OCI-LY7 (cell line): ENCODE data around the gene LHFPL6. TPM values are rescaled to one million over a fixed set of nuclear protein-coding genes. Genes with fewer than 3 reads are reported as not detected.

Experiments used
- BruUV-seq: library from RNA; stranded (reverse); fragments of 400-500 nt; replicated peaks from 2 replicates; lab custom pipeline; 2021; lab: Mats Ljungman, UMichigan
- CTCF ChIA-PET: fragments of 300-600 bp; sonication (Branson Sonifier 250); formaldehyde crosslinking; loops from one replicate; lab custom pipeline; 2022; ENCODE audit warnings: antibody characterized with exemption; ENCODE audit not compliant: unreplicated experiment; lab: Charles Lee
- POLR2A ChIA-PET: fragments of 300-600 bp; sonication (Branson Sonifier 250); formaldehyde crosslinking; loops from one replicate; lab custom pipeline; 2022; ENCODE audit warnings: antibody characterized with exemption; lab: Charles Lee
- DNase-seq: peaks from one replicate; pipeline ENCODE4 v3.0.0-alpha.2; 2015; ENCODE audit warnings: low spot score
- H2AFZ ChIP-seq: fragments of 200-600 bp; sonication (generic), shearing (Covaris generic); 2 replicates; pipeline ENCODE4 v1.6.1; 2014; ENCODE audit warnings: mild to moderate bottlenecking, antibody characterized with exemption, low read length, moderate library complexity
- H3K27ac ChIP-seq: fragments of 200-600 bp; sonication (generic); 2 replicates; pipeline ENCODE4 v1.5.1; 2014; ENCODE audit warnings: mixed run types, low read depth, mild to moderate bottlenecking, moderate library complexity, low read length, inconsistent platforms; ENCODE audit not compliant: poor library complexity, severe bottlenecking
- H3K36me3 ChIP-seq: fragments of 200-600 bp; sonication (generic); 2 replicates; pipeline ENCODE4 v1.6.1; 2014; ENCODE audit warnings: mild to moderate bottlenecking, antibody characterized with exemption, low read length, moderate library complexity, mixed read lengths; ENCODE audit not compliant: insufficient read depth
- H3K4me1 ChIP-seq: fragments of 200-600 bp; sonication (generic); 2 replicates; pipeline ENCODE4 v1.5.1; 2014; ENCODE audit warnings: mild to moderate bottlenecking, low read length; ENCODE audit not compliant: insufficient read depth, poor library complexity, severe bottlenecking
- H3K4me2 ChIP-seq: fragments of 200-600 bp; sonication (generic); 2 replicates; pipeline ENCODE4 v1.6.1; 2014; ENCODE audit warnings: mild to moderate bottlenecking, low read length
- H3K4me3 ChIP-seq: fragments of 200-600 bp; sonication (generic); 2 replicates; pipeline ENCODE4 v1.5.1; 2014; ENCODE audit warnings: mild to moderate bottlenecking, low read depth, low read length; ENCODE audit not compliant: poor library complexity, severe bottlenecking
- H3K79me2 ChIP-seq: fragments of 200-600 bp; sonication (generic); 2 replicates; pipeline ENCODE4 v1.6.1; 2016; ENCODE audit warnings: low read depth, mild to moderate bottlenecking, low read length, moderate library complexity, mixed read lengths; ENCODE audit not compliant: insufficient read depth
- H3K9me2 ChIP-seq: fragments of 200-600 bp; sonication (generic); 2 replicates; pipeline ENCODE4 v1.6.1; 2016; ENCODE audit warnings: mild to moderate bottlenecking, low read length, mixed read lengths; ENCODE audit not compliant: insufficient read depth
- H3K9me3 ChIP-seq: fragments of 200-600 bp; sonication (generic); 2 replicates; pipeline ENCODE4 v1.6.1; 2014; ENCODE audit warnings: mild to moderate bottlenecking, mixed run types, low read length, mixed read lengths
- H4K20me1 ChIP-seq: fragments of 200-600 bp; sonication (generic); 2 replicates; pipeline ENCODE4 v1.6.1; 2014; ENCODE audit warnings: mild to moderate bottlenecking, antibody characterized with exemption, low read length, moderate library complexity, mixed read lengths; ENCODE audit not compliant: insufficient read depth
- CTCF ChIP-seq: fragments of 200-600 bp; sonication (generic); conservative IDR thresholded peaks from 2 replicates; pipeline ENCODE4 v1.5.1; 2014; ENCODE audit warnings: mild to moderate bottlenecking, antibody characterized with exemption, low read length, moderate library complexity, mixed read lengths
- EZH2phosphoT487 ChIP-seq: fragments of 200-600 bp; sonication (generic); IDR thresholded peaks from 2 replicates; pipeline ENCODE4 v1.6.1; 2018; ENCODE audit warnings: low read depth, borderline replicate concordance, mild to moderate bottlenecking, mixed run types, antibody characterized with exemption, low read length, moderate library complexity, mixed read lengths
- intact Hi-C: fragments of 100-400 bp; cut with micrococcal nuclease; formaldehyde crosslinking; loops from one replicate; pipeline ENCODE4 v1.10.0; 2022; ENCODE audit not compliant: unreplicated experiment
- total RNA-seq, 2 experiments: library from RNA; depleted of rRNA in 1 of 2; stranded (reverse); fragments of >200 nt in 1 of 2; shearing (Covaris generic) in 1 of 2; gene quantifications; 2 replicates each; pipeline ENCODE4 v1.2.3, GENCODE V29; 2014 to 2022

LHFPL6 gene
- total RNA-seq, 2 experiments from 2014 or later = 15.1 to 27.7 TPM

GRCh38 chr13:39407786-39408185 lies 195.2 kb downstream of the LHFPL6 start:
- H3K9me2 ChIP-seq = no peaks in the 10 kb centered on the region
- ChIA-PET POLR2A (no interaction called here), CTCF (no interaction called here)
- H3K79me2 ChIP-seq = no peaks in the 10 kb centered on the region
- no peak for TF ChIP-seq EZH2phosphoT487
- no peak for TF ChIP-seq CTCF
- no peak overlapping the region for H3K4me2 ChIP-seq
- H3K9me3 ChIP-seq = no peaks in the 10 kb centered on the region
- H3K27ac ChIP-seq = no peak overlapping the region
- no peaks in the 10 kb centered on the region; the same call in 1 of the 2 replicates for H4K20me1 ChIP-seq
- no peak overlapping the region for H2AFZ ChIP-seq
- no peaks in the 10 kb centered on the region for H3K4me1 ChIP-seq
- DNase-seq = no peak
- intact Hi-C loops = no loop called here
- H3K4me3 ChIP-seq = no peak overlapping the region
- no TSS peak for BruUV-seq
- H3K36me3 ChIP-seq = no peaks in the 10 kb centered on the region

GRCh38 chr13:39407138-39407537 lies 195.9 kb downstream of the LHFPL6 start:
- DNase-seq = no peak
- Histone ChIP-seq H3K36me3 (no peaks in the 10 kb centered on the region), H3K9me2 (no peaks in the 10 kb centered on the region), H3K4me1 (no peaks in the 10 kb centered on the region), H4K20me1 (no peaks in the 10 kb centered on the region; the same call in 1 of the 2 replicates), H3K9me3 (no peaks in the 10 kb centered on the region), H2AFZ (no peak overlapping the region), H3K4me2 (no peak overlapping the region), H3K27ac (no peak overlapping the region), H3K79me2 (no peaks in the 10 kb centered on the region), H3K4me3 (no peak overlapping the region)
- ChIA-PET POLR2A (no interaction called here), CTCF (no interaction called here)
- intact Hi-C loops = no loop called here
- no peak for TF ChIP-seq EZH2phosphoT487
- no peak; the same call in 1 of the 2 replicates for TF ChIP-seq CTCF
- no TSS peak for BruUV-seq

- no peak overlapping the region for H3K27ac ChIP-seq
- H2AFZ ChIP-seq = no peak overlapping the region
- peak; percentile 14 for DNase-seq
- BruUV-seq = no TSS peak
- H3K4me2 ChIP-seq = no peak overlapping the region
- no peaks in the 10 kb centered on the region for H3K9me3 ChIP-seq
- H3K4me3 ChIP-seq = no peak overlapping the region
- intact Hi-C loops = no loop called here
- no peaks in the 10 kb centered on the region; the same call in 1 of the 2 replicates for H4K20me1 ChIP-seq
- POLR2A ChIA-PET = no interaction called here
- TF ChIP-seq CTCF = peak; percentile 44
- no peak for TF ChIP-seq EZH2phosphoT487
- no peaks in the 10 kb centered on the region for H3K4me1 ChIP-seq
- CTCF ChIA-PET = no interaction called here
- H3K79me2 ChIP-seq = no peaks in the 10 kb centered on the region
- H3K36me3 ChIP-seq = no peaks in the 10 kb centered on the region
- no peaks in the 10 kb centered on the region for H3K9me2 ChIP-seq
Measured at GRCh38 chr13:39406688-39407087, 196.3 kb downstream of the LHFPL6 start.
